GM12873 (cell line): Measurements from ENCODE around the gene GATAD2A.
A peak's percentile ranks its signal among the peaks of the same experiment; 100 is the strongest.

Experiments
- CTCF ChIP-seq: IDR thresholded peaks from 2 replicates; pipeline ENCODE4 v1.5.1; 2012; ENCODE audit warnings: low read depth, mild to moderate bottlenecking, moderate library complexity, low read length, control low read depth; ENCODE audit not compliant: insufficient read depth; ENCODE audit errors: missing control alignments

The GATAD2A gene

GRCh38 chr19:19490214-19490968 is 84.9 kb downstream of the GATAD2A start:
- peak; percentile 85 for TF ChIP-seq CTCF

GRCh38 chr19:19491321-19492025 is 86.0 kb downstream of the GATAD2A start:
- TF ChIP-seq CTCF: no peak

- TF ChIP-seq CTCF: no peak
These were observed 86.6 kb downstream of the GATAD2A start for GRCh38 chr19:19492026-19492610.

GRCh38 chr19:19493841-19494546 is 88.5 kb downstream of the GATAD2A start:
- TF ChIP-seq CTCF: peak; percentile 13

- TF ChIP-seq CTCF: no peak
These were observed 90.4 kb downstream of the GATAD2A start for GRCh38 chr19:19495614-19496603.

GRCh38 chr19:19498255-19498991 is 92.9 kb downstream of the GATAD2A start:
- no peak for TF ChIP-seq CTCF
